SJSA1 (cell line): ENCODE measurements around the gene UNC13A. TPM values are rescaled to one million over a fixed set of nuclear protein-coding genes. Genes with fewer than 3 reads are reported as not detected.

Source experiments
- DNase-seq, 2 experiments: peaks; one replicate each; pipeline ENCODE4 v3.0.0-alpha.2; 2015 to 2020; ENCODE audit warnings: low spot score in 2 of 2, low read depth in 1 of 2
- H3K27ac ChIP-seq: fragments of 250-450 bp; sonication (Bioruptor Pico); 2 replicates; pipeline ENCODE4 v1.5.1; 2020; ENCODE audit warnings: mild to moderate bottlenecking, moderate library complexity
- H3K27me3 ChIP-seq: fragments of 250-450 bp; sonication (Bioruptor Pico); replicated peaks from 2 replicates; pipeline ENCODE4 v1.5.1; 2020; ENCODE audit warnings: mild to moderate bottlenecking, moderate library complexity
- H3K36me3 ChIP-seq: fragments of 250-450 bp; sonication (Bioruptor Pico); 2 replicates; pipeline ENCODE4 v1.5.1; 2020; ENCODE audit warnings: mild to moderate bottlenecking
- H3K4me1 ChIP-seq: fragments of 250-450 bp; sonication (Bioruptor Pico); replicated peaks from 2 replicates; pipeline ENCODE4 v1.6.1; 2021; ENCODE audit warnings: mild to moderate bottlenecking
- H3K4me3 ChIP-seq: fragments of 250-450 bp; sonication (Bioruptor Pico); 2 replicates; pipeline ENCODE4 v1.5.1; 2020; ENCODE audit warnings: mild to moderate bottlenecking
- H3K9me3 ChIP-seq: fragments of 250-450 bp; sonication (Bioruptor Pico); replicated peaks from 2 replicates; pipeline ENCODE4 v1.5.1; 2020; ENCODE audit warnings: mild to moderate bottlenecking
- total RNA-seq: library from RNA; depleted of rRNA; stranded (reverse); fragments of >200 nt; shearing (Covaris generic); gene quantifications from 2 replicates; pipeline ENCODE4 v1.2.3, GENCODE V29; 2014

UNC13A gene
- total RNA-seq, 1 experiment from 2014 or later = not detected

- H3K4me3 ChIP-seq = no peak overlapping the region
- no peak overlapping the region for H3K27ac ChIP-seq
- no peaks in the 10 kb centered on the region for H3K36me3 ChIP-seq
- no peaks in the 10 kb centered on the region for H3K27me3 ChIP-seq
- no peak for DNase-seq
- H3K9me3 ChIP-seq = no peaks in the 10 kb centered on the region
- no peaks in the 10 kb centered on the region for H3K4me1 ChIP-seq
Observed at GRCh38 chr19:17647071-17648020, 40.8 kb downstream of the UNC13A start.

DNA sequence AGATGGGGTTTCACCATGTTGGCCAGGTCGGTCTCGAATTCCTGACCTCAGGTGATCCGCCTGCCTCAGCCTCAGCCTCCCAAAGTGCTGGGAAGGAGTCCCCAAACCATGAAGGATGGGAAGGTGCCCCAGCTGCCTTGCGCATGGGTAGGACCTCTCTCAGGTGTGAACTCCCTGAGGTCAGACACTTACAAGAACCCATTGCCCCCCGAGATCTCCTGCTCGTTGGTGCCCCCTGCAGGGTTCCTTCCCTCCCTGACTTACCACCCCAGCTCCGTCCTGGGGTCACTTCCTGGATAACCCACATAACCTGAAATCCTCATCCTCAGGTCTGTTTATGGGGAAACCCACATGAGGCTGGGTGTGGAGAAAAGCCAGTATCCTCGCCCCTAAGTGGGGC is 41.7 kb downstream of the UNC13A start:
- no peaks in the 10 kb centered on the region for H3K4me1 ChIP-seq

DNA sequence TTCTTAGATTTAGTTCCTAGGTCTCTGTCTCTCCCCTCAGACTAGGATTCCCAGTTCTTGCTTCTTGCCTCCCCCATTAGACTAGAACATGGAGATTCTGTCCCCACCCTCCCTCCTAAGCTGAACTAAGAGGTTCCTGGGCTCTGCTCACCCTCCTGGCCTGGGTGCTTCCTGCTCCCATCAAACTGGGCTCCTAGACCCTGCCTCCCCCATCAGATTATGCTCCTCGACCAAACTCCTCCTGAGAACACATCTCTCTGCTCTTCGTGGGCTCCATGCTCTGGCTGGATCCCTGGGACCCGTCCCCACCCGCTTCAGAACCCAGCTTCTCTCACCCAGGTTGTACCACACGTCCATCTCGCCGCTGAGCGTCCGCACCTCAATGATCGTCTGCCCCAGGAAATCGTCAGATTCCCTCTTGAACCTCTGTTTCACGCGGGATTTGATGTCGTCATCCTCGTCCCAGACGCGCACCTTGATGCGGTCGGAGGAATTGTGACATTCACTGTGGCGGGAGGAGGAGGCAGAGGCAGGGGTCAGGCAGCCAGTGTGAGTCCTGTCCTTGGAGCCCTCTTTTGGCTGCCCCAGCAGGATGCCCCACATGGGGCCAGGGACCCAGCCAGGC is 42.7 kb downstream of the UNC13A start:
- Histone ChIP-seq H3K27me3 (no peaks in the 10 kb centered on the region), H3K36me3 (no peaks in the 10 kb centered on the region), H3K4me1 (no peaks in the 10 kb centered on the region), H3K27ac (no peak overlapping the region), H3K9me3 (no peaks in the 10 kb centered on the region), H3K4me3 (no peak overlapping the region)
- DNase-seq = no peak

More for the DNA sequence above, 41.7 kb downstream of the UNC13A start:
- Histone ChIP-seq H3K27ac (no peak overlapping the region), H3K4me3 (no peak overlapping the region), H3K27me3 (no peaks in the 10 kb centered on the region), H3K9me3 (no peaks in the 10 kb centered on the region), H3K36me3 (no peaks in the 10 kb centered on the region)
- no peak for DNase-seq

GRCh38 chr19:17642656-17643055 is 45.5 kb downstream of the UNC13A start:
- H3K4me1 ChIP-seq = no peaks in the 10 kb centered on the region
- no peaks in the 10 kb centered on the region for H3K36me3 ChIP-seq
- no peaks in the 10 kb centered on the region for H3K27me3 ChIP-seq
- no peak overlapping the region for H3K27ac ChIP-seq
- no peak overlapping the region for H3K4me3 ChIP-seq
- no peaks in the 10 kb centered on the region for H3K9me3 ChIP-seq
- DNase-seq = no peak

DNA sequence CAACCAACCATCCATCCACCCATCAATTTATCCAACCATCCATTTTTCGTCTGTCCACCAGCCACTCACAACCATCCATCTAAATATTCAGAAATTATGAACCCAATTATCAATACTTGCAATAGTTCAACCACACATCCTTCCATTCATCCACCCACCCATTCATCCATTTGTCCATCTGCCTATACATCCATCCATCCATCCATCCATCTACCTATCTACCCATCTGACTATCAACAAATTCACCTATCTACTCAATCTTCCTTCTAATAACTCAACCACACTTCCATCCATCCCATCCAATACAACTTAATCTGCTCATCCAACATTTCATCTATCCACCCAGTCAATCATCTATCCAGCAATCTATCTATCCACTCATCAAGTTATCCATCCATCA is 46.3 kb downstream of the UNC13A start:
- H3K9me3 ChIP-seq = no peaks in the 10 kb centered on the region
- no peaks in the 10 kb centered on the region for H3K27me3 ChIP-seq
- no peaks in the 10 kb centered on the region for H3K36me3 ChIP-seq
- DNase-seq = no peak
- H3K4me1 ChIP-seq = no peaks in the 10 kb centered on the region
- no peak overlapping the region for H3K4me3 ChIP-seq
- H3K27ac ChIP-seq = no peak overlapping the region

- no peaks in the 10 kb centered on the region; the same call in 1 of the 2 replicates for H3K27me3 ChIP-seq
- H3K9me3 ChIP-seq = no peaks in the 10 kb centered on the region
- no peak for DNase-seq
- H3K4me1 ChIP-seq = no peaks in the 10 kb centered on the region
- no peak overlapping the region for H3K4me3 ChIP-seq
- no peaks in the 10 kb centered on the region for H3K36me3 ChIP-seq
- H3K27ac ChIP-seq = no peak overlapping the region
Observed at GRCh38 chr19:17641181-17641580, 47.0 kb downstream of the UNC13A start.

DNA sequence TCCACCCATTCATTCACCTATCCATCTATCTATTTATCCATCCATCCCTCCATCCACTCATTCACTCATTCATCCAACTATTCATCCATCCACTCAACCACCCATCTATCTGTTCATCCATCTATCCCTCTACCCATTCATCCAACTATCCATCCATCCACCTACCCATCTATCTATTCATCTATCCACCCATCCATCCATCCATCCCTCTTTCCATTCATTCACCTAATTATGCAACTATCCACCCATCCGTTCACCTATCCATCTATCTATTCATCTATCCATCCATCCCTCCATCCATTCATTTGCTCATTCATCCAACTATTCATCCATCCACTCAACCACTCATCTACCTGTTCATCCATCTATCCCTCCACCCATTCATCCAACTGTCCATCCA is 54.5 kb downstream of the UNC13A start:
- Histone ChIP-seq H3K4me3 (no peak overlapping the region), H3K4me1 (no peaks in the 10 kb centered on the region), H3K27ac (no peak overlapping the region), H3K9me3 (no peaks in the 10 kb centered on the region), H3K36me3 (no peaks in the 10 kb centered on the region), H3K27me3 (no peaks in the 10 kb centered on the region; the same call in 1 of the 2 replicates)
- no peak for DNase-seq

DNA sequence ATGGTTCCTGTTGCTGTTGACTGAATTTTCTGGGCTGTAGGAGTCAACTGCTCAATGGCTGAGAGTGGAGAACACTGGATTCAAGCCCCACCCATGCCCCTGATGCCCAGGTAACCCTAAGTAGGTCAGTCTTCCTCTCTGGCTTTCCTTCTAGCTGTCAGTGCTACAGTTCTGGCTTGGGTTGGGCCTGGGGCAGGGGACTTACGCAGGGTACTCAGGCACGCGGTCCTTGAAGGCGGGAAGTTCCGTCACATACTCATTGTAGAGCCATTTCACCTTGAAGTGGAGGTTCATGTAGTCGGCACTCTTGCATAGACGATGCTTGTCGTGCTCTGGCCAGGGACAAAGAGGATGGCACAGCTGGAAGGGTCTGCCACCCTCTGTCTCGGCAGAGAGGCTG is 55.6 kb downstream of the UNC13A start:
- no peaks in the 10 kb centered on the region; the same call in 1 of the 2 replicates for H3K27me3 ChIP-seq
- DNase-seq = no peak
- H3K36me3 ChIP-seq = no peaks in the 10 kb centered on the region
- no peaks in the 10 kb centered on the region for H3K9me3 ChIP-seq
- no peak overlapping the region for H3K4me3 ChIP-seq
- no peaks in the 10 kb centered on the region for H3K4me1 ChIP-seq
- H3K27ac ChIP-seq = no peak overlapping the region

GRCh38 chr19:17629760-17630159 is 58.4 kb downstream of the UNC13A start:
- Histone ChIP-seq H3K27ac (no peak overlapping the region), H3K9me3 (no peaks in the 10 kb centered on the region), H3K27me3 (no peaks in the 10 kb centered on the region), H3K4me3 (no peak overlapping the region), H3K36me3 (no peaks in the 10 kb centered on the region), H3K4me1 (no peaks in the 10 kb centered on the region)
- no peak for DNase-seq

GRCh38 chr19:17627921-17628320 is 60.2 kb downstream of the UNC13A start:
- H3K27me3 ChIP-seq = no peaks in the 10 kb centered on the region
- no peaks in the 10 kb centered on the region for H3K4me1 ChIP-seq
- H3K27ac ChIP-seq = no peak overlapping the region
- H3K36me3 ChIP-seq = no peaks in the 10 kb centered on the region
- DNase-seq = no peak
- H3K4me3 ChIP-seq = no peak overlapping the region
- H3K9me3 ChIP-seq = no peaks in the 10 kb centered on the region

DNA sequence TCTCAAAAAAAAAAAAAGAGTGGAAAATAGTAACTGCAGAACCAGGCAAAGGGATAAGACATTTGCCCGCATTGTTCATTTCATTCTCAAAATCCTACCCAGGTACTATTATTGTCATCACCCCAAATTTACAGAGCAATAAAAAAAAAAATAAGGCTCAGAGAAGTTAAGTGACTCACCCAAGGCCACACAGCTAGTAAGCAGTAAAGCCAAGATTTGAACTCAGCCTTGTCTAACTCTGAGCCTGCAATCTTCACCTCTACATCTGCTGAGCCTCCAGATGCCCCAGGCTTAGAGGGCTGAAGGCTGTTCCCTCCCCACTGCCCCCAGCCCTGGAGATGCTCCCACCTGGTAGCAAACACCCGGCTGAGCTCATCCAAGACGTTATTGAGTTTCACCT is 61.0 kb downstream of the UNC13A start:
- no peak for DNase-seq
- no peaks in the 10 kb centered on the region for H3K36me3 ChIP-seq
- H3K9me3 ChIP-seq = peaks cover 1% of the 10 kb centered on the region; the same call in 1 of the 2 replicates
- H3K27ac ChIP-seq = no peak overlapping the region
- H3K27me3 ChIP-seq = no peaks in the 10 kb centered on the region
- no peaks in the 10 kb centered on the region for H3K4me1 ChIP-seq
- H3K4me3 ChIP-seq = no peak overlapping the region

- no peak overlapping the region for H3K4me3 ChIP-seq
- H3K27me3 ChIP-seq = no peaks in the 10 kb centered on the region
- H3K27ac ChIP-seq = no peak overlapping the region
Observed at GRCh38 chr19:17626456-17627015, 61.6 kb downstream of the UNC13A start.

DNA sequence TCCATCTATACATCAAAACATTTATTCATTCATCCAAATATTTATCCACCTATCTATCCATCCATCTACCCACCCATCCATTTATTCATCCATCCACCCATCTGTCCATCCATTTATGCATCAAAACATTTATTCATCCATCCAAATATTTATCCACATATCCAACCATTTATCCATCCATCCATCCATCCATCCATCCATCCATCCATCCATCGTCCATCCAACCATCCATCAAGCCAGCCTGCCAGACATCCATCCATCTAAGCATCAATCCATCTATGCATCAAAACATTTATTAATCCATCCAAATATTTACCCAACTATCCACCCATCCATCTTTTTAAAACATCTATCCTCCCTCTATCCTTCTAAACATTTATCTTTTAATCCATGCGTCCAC is 62.2 kb downstream of the UNC13A start:
- H3K27me3 ChIP-seq = no peaks in the 10 kb centered on the region
- no peak overlapping the region for H3K27ac ChIP-seq

More at GRCh38 chr19:17626456-17627015, 61.6 kb downstream of the UNC13A start:
- Histone ChIP-seq H3K4me1 (no peaks in the 10 kb centered on the region), H3K9me3 (peaks cover 7% of the 10 kb centered on the region; the same call in 1 of the 2 replicates), H3K36me3 (no peaks in the 10 kb centered on the region)
- no peak for DNase-seq

GRCh38 chr19:17625043-17625442 is 63.1 kb downstream of the UNC13A start:
- no peak overlapping the region for H3K4me3 ChIP-seq
- no peaks in the 10 kb centered on the region for H3K27me3 ChIP-seq
- peaks cover 7% of the 10 kb centered on the region; the same call in 1 of the 2 replicates for H3K9me3 ChIP-seq
- H3K4me1 ChIP-seq = no peaks in the 10 kb centered on the region
- no peak overlapping the region for H3K27ac ChIP-seq
- DNase-seq = no peak
- H3K36me3 ChIP-seq = no peaks in the 10 kb centered on the region

More for the DNA sequence above, 62.2 kb downstream of the UNC13A start:
- H3K36me3 ChIP-seq = no peaks in the 10 kb centered on the region
- H3K9me3 ChIP-seq = peaks cover 7% of the 10 kb centered on the region; the same call in 1 of the 2 replicates
- no peaks in the 10 kb centered on the region for H3K4me1 ChIP-seq
- no peak for DNase-seq
- H3K4me3 ChIP-seq = no peak overlapping the region
